GM21723 (cell line): Measurements from ENCODE around the gene EMSY.
"Not testable (repeated sequence)": the region's sequence is repeated elsewhere in the genome, so short reads cannot be mapped to it uniquely, and the experiment has no call there.

Source experiments
- ATAC-seq: cut with Tn5 transposase; IDR thresholded peaks from one replicate; pipeline ENCODE4 v1.9.1; 2021; ENCODE audit warnings: mild to moderate bottlenecking, moderate library complexity; ENCODE audit not compliant: unreplicated experiment

EMSY gene

GRCh38 chr11:76444384-76445120, at the start of gene EMSY:
Gene EMSY, plus strand, starts transcription at chr11:76445018. Its CDS starts 1,921 bp downstream, at chr11:76446939.
- peak; percentile 90 for ATAC-seq

- ATAC-seq = no peak
Observed at GRCh38 chr11:76395296-76395695, 49.5 kb upstream of the EMSY start.

- no peak for ATAC-seq
Observed at GRCh38 chr11:76397383-76397782, 47.4 kb upstream of the EMSY start.

GRCh38 chr11:76400967-76401366, 43.9 kb upstream of the EMSY start:
- ATAC-seq = no peak

- ATAC-seq = not testable (repeated sequence)
Observed at GRCh38 chr11:76401484-76401883, 43.3 kb upstream of the EMSY start.

- no peak for ATAC-seq
Observed at GRCh38 chr11:76406359-76406758, 38.5 kb upstream of the EMSY start.

GRCh38 chr11:76408171-76408965, 36.5 kb upstream of the EMSY start:
- no peak for ATAC-seq

- ATAC-seq = no peak
Observed at GRCh38 chr11:76410851-76411357, 33.9 kb upstream of the EMSY start.

- ATAC-seq = no peak
Observed at GRCh38 chr11:76415073-76415472, 29.7 kb upstream of the EMSY start.

GRCh38 chr11:76419896-76420295, 24.9 kb upstream of the EMSY start:
- ATAC-seq = no peak

GRCh38 chr11:76424379-76424778, 20.4 kb upstream of the EMSY start:
- ATAC-seq = no peak

GRCh38 chr11:76424891-76425290, 19.9 kb upstream of the EMSY start:
- no peak for ATAC-seq

- ATAC-seq = no peak
Observed at GRCh38 chr11:76426660-76427059, 18.2 kb upstream of the EMSY start.

- ATAC-seq = no peak
Observed at GRCh38 chr11:76436020-76436419, 8.8 kb upstream of the EMSY start.

- ATAC-seq = no peak
Observed at GRCh38 chr11:76443268-76443980, 1.4 kb upstream of the EMSY start.

GRCh38 chr11:76444065-76444383, 794 bp upstream of the EMSY start:
- ATAC-seq = no peak

- ATAC-seq = peak; percentile 35
Observed at GRCh38 chr11:76445121-76446084, 585 bp downstream of the EMSY start.

GRCh38 chr11:76448506-76448905, 3.7 kb downstream of the EMSY start:
- ATAC-seq = no peak

- no peak for ATAC-seq
Observed at GRCh38 chr11:76453248-76453647, 8.4 kb downstream of the EMSY start.

GRCh38 chr11:76455331-76455730, 10.5 kb downstream of the EMSY start:
- no peak for ATAC-seq
